ENCODE measurements around the gene AUTS2. TPM values are rescaled to one million over a fixed set of nuclear protein-coding genes. Genes with fewer than 3 reads are reported as not detected.

Gene AUTS2
- total and polyA plus RNA-seq, 2 donors: 13.4 to 87.7 TPM

GRCh38 chr7:70063927-70064326 is 465.7 kb downstream of the AUTS2 start:
- Histone ChIP-seq H3K4me3 (ENCODE audit: low read depth, low read length) (no peak overlapping the region), H3K36me3 (ENCODE audit: insufficient read depth) (no peaks in the 10 kb centered on the region), H3K4me1 (ENCODE audit: insufficient read depth) (no peaks in the 10 kb centered on the region), H3K27ac (ENCODE audit: low read depth) (no peak overlapping the region)
- no peak for DNase-seq (ENCODE audit: extremely low spot score)
- 50% methylated on average over 6 of the region's 6 CpGs for WGBS

GRCh38 chr7:70066844-70067243 is 468.6 kb downstream of the AUTS2 start:
- WGBS: 87% methylated on average over 2 of the region's 2 CpGs

GRCh38 chr7:70068531-70068930 is 470.3 kb downstream of the AUTS2 start:
- Histone ChIP-seq H3K36me3 (ENCODE audit: insufficient read depth) (no peaks in the 10 kb centered on the region), H3K4me1 (ENCODE audit: insufficient read depth) (no peaks in the 10 kb centered on the region), H3K27ac (ENCODE audit: low read depth) (no peak overlapping the region), H3K4me3 (ENCODE audit: low read depth, low read length) (no peak overlapping the region)
- 96% methylated on average over 2 of the region's 2 CpGs for WGBS
- no peak for DNase-seq (ENCODE audit: extremely low spot score)

More at GRCh38 chr7:70066844-70067243, 468.6 kb downstream of the AUTS2 start:
- Histone ChIP-seq H3K27ac (ENCODE audit: low read depth) (no peak overlapping the region), H3K4me1 (ENCODE audit: insufficient read depth) (no peaks in the 10 kb centered on the region), H3K4me3 (ENCODE audit: low read depth, low read length) (no peak overlapping the region), H3K36me3 (ENCODE audit: insufficient read depth) (no peaks in the 10 kb centered on the region)
- DNase-seq (ENCODE audit: extremely low spot score): no peak

- Histone ChIP-seq H3K27ac (ENCODE audit: low read depth) (no peak overlapping the region), H3K4me1 (ENCODE audit: insufficient read depth) (no peaks in the 10 kb centered on the region), H3K4me3 (ENCODE audit: low read depth, low read length) (no peak overlapping the region), H3K36me3 (ENCODE audit: insufficient read depth) (no peaks in the 10 kb centered on the region)
- no peak for DNase-seq (ENCODE audit: extremely low spot score)
- WGBS: 97% methylated on average over 2 of the region's 2 CpGs
Observed at GRCh38 chr7:70069977-70070376, 471.7 kb downstream of the AUTS2 start.

GRCh38 chr7:70071766-70072165 is 473.5 kb downstream of the AUTS2 start:
- DNase-seq (ENCODE audit: extremely low spot score): no peak
- Histone ChIP-seq H3K4me1 (ENCODE audit: insufficient read depth) (no peaks in the 10 kb centered on the region), H3K4me3 (ENCODE audit: low read depth, low read length) (no peak overlapping the region), H3K27ac (ENCODE audit: low read depth) (no peak overlapping the region), H3K36me3 (ENCODE audit: insufficient read depth) (no peaks in the 10 kb centered on the region)
- WGBS: 94% methylated on average over 7 of the region's 7 CpGs

GRCh38 chr7:70072220-70072619 is 473.9 kb downstream of the AUTS2 start:
- Histone ChIP-seq H3K36me3 (ENCODE audit: insufficient read depth) (no peaks in the 10 kb centered on the region), H3K4me1 (ENCODE audit: insufficient read depth) (no peaks in the 10 kb centered on the region), H3K4me3 (ENCODE audit: low read depth, low read length) (no peak overlapping the region), H3K27ac (ENCODE audit: low read depth) (no peak overlapping the region)
- DNase-seq (ENCODE audit: extremely low spot score): no peak
- WGBS: 17% methylated on average over 2 of the region's 2 CpGs

- Histone ChIP-seq H3K4me1 (ENCODE audit: insufficient read depth) (no peaks in the 10 kb centered on the region), H3K27ac (ENCODE audit: low read depth) (no peak overlapping the region), H3K4me3 (ENCODE audit: low read depth, low read length) (no peak overlapping the region), H3K36me3 (ENCODE audit: insufficient read depth) (no peaks in the 10 kb centered on the region)
- DNase-seq (ENCODE audit: extremely low spot score): no peak
- 82% methylated on average over 1 of the region's 1 CpG for WGBS
Observed at GRCh38 chr7:70076325-70076724, 478.1 kb downstream of the AUTS2 start.

GRCh38 chr7:70082099-70082611 is 483.9 kb downstream of the AUTS2 start:
- WGBS: 42% methylated on average over 5 of the region's 5 CpGs

GRCh38 chr7:70091362-70091761 is 493.1 kb downstream of the AUTS2 start:
- WGBS: 56% methylated on average over 2 of the region's 2 CpGs
- no peaks in the 10 kb centered on the region for H3K4me1 ChIP-seq (ENCODE audit: insufficient read depth)
- H3K4me3 ChIP-seq (ENCODE audit: low read depth, low read length): no peak overlapping the region
- no peaks in the 10 kb centered on the region for H3K36me3 ChIP-seq (ENCODE audit: insufficient read depth)
- H3K27ac ChIP-seq (ENCODE audit: low read depth): no peak overlapping the region
- no peak for DNase-seq (ENCODE audit: extremely low spot score)

More at GRCh38 chr7:70082099-70082611, 483.9 kb downstream of the AUTS2 start:
- no peak overlapping the region for H3K27ac ChIP-seq (ENCODE audit: low read depth)
- no peak for DNase-seq (ENCODE audit: extremely low spot score)
- H3K4me1 ChIP-seq (ENCODE audit: insufficient read depth): no peaks in the 10 kb centered on the region
- no peaks in the 10 kb centered on the region for H3K36me3 ChIP-seq (ENCODE audit: insufficient read depth)
- H3K4me3 ChIP-seq (ENCODE audit: low read depth, low read length): no peak overlapping the region

GRCh38 chr7:70092314-70093204 is 494.3 kb downstream of the AUTS2 start:
- no peak overlapping the region for H3K4me3 ChIP-seq (ENCODE audit: low read depth, low read length)
- H3K27ac ChIP-seq (ENCODE audit: low read depth): no peak overlapping the region
- 32% methylated on average over 12 of the region's 12 CpGs for WGBS
- H3K4me1 ChIP-seq (ENCODE audit: insufficient read depth): no peaks in the 10 kb centered on the region
- H3K36me3 ChIP-seq (ENCODE audit: insufficient read depth): no peaks in the 10 kb centered on the region
- peak; percentile 49 for DNase-seq (ENCODE audit: extremely low spot score)

GRCh38 chr7:70093205-70093904 is 495.1 kb downstream of the AUTS2 start:
- no peak for DNase-seq (ENCODE audit: extremely low spot score)
- no peaks in the 10 kb centered on the region for H3K4me1 ChIP-seq (ENCODE audit: insufficient read depth)
- no peak overlapping the region for H3K4me3 ChIP-seq (ENCODE audit: low read depth, low read length)
- no peak overlapping the region for H3K27ac ChIP-seq (ENCODE audit: low read depth)
- WGBS: 61% methylated on average over 4 of the region's 4 CpGs
- H3K36me3 ChIP-seq (ENCODE audit: insufficient read depth): no peaks in the 10 kb centered on the region

- no peaks in the 10 kb centered on the region for H3K36me3 ChIP-seq (ENCODE audit: insufficient read depth)
- 65% methylated on average over 3 of the region's 3 CpGs for WGBS
- H3K4me1 ChIP-seq (ENCODE audit: insufficient read depth): no peaks in the 10 kb centered on the region
- no peak overlapping the region for H3K27ac ChIP-seq (ENCODE audit: low read depth)
- H3K4me3 ChIP-seq (ENCODE audit: low read depth, low read length): no peak overlapping the region
- no peak for DNase-seq (ENCODE audit: extremely low spot score)
Observed at GRCh38 chr7:70094831-70095230, 496.6 kb downstream of the AUTS2 start.

- Histone ChIP-seq H3K27ac (ENCODE audit: low read depth) (no peak overlapping the region), H3K36me3 (ENCODE audit: insufficient read depth) (no peaks in the 10 kb centered on the region), H3K4me3 (ENCODE audit: low read depth, low read length) (no peak overlapping the region), H3K4me1 (ENCODE audit: insufficient read depth) (no peaks in the 10 kb centered on the region)
- whole genome bisulfite sequencing: 91% methylated on average over 2 of the region's 2 CpGs
- no peak for DNase-seq (ENCODE audit: extremely low spot score)
Observed at GRCh38 chr7:70097645-70098044, 499.4 kb downstream of the AUTS2 start.

- H3K27ac ChIP-seq (ENCODE audit: low read depth): no peak overlapping the region
- DNase-seq (ENCODE audit: extremely low spot score): no peak
- no peak overlapping the region for H3K4me3 ChIP-seq (ENCODE audit: low read depth, low read length)
- 31% methylated on average over 3 of the region's 3 CpGs for WGBS
- H3K36me3 ChIP-seq (ENCODE audit: insufficient read depth): no peaks in the 10 kb centered on the region
- no peaks in the 10 kb centered on the region for H3K4me1 ChIP-seq (ENCODE audit: insufficient read depth)
Observed at GRCh38 chr7:70098133-70098561, 499.9 kb downstream of the AUTS2 start.
